WERI-Rb-1 (cell line): Measurements from ENCODE around the gene RAET1L.
"Not testable (repeated sequence)": the region's sequence is repeated elsewhere in the genome, so short reads cannot be mapped to it uniquely, and the experiment has no call there.

ENCODE experiments used
- DNase-seq: peaks from one replicate; pipeline ENCODE4 v3.0.0-alpha.2; 2020
- H3K27ac ChIP-seq: fragments of 250-450 bp; sonication (Bioruptor Pico); 2 replicates; pipeline ENCODE4 v1.5.1; 2020; ENCODE audit warnings: mild to moderate bottlenecking, moderate library complexity
- H3K27me3 ChIP-seq: fragments of 250-450 bp; sonication (Bioruptor Pico); 2 replicates; pipeline ENCODE4 v1.5.1; 2021; ENCODE audit warnings: mild to moderate bottlenecking, low read depth, moderate library complexity; ENCODE audit not compliant: insufficient read depth, severe bottlenecking
- H3K36me3 ChIP-seq: fragments of 250-450 bp; sonication (Bioruptor Pico); 2 replicates; pipeline ENCODE4 v1.5.1; 2020; ENCODE audit warnings: mild to moderate bottlenecking, moderate library complexity
- H3K4me3 ChIP-seq: 2 replicates; pipeline ENCODE4 v1.5.1; 2011; ENCODE audit warnings: low read depth, mild to moderate bottlenecking, control low read depth, low read length
- H3K9me3 ChIP-seq: fragments of 250-450 bp; sonication (Bioruptor Pico); 2 replicates; pipeline ENCODE4 v1.5.1; 2021; ENCODE audit warnings: mild to moderate bottlenecking, moderate library complexity; ENCODE audit not compliant: severe bottlenecking
- TF ChIP-seq, protein P1 (sequence below): IDR thresholded peaks from 2 replicates; pipeline ENCODE4 v1.5.1; 2011; ENCODE audit warnings: low read depth, mild to moderate bottlenecking, control low read depth, inconsistent platforms, low read length

Gene RAET1L

DNA sequence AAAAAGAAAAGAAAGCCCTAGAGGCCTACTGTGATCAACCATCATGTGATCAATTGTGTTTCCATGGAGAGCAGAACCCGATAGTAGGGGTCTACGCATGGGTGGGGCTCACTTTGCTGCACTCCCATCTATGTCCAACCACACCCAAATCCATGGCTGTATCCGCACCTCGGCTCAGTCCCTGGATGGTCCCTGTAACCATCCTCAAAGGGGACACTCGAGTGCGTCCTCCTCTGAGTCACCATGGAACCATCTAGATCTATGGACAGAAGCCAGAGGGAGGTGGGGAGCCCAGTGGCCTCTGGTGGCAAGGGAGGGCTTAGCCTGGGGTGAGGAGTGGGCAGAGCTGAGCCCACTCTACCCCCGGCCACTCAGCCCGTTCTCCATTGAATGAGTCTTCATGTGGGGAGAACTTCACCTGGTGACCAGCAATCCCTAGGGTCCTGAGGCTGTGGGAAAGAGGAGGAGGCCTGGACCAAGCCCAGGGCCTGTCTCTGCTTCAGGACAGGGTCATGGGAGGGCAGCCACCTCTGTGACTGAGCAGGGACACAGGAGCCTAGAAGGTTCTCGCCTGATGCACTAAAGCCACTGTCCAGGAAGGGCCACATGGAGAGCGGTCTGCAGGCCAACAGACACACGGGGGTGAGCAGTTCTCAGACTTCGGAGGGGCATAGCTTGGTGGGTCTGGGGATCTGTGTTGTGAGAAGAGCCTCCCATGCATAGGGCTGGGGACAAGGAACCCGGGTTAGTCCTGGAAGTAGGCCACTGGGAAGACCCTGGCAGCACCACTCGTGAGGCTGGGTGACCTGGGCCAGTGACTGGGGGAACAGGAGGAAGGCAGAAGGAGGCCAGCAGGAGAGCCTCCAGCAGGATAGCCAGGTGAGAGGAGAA lies 19.3 kb downstream of the RAET1L start:
- no peak overlapping the region for H3K27ac ChIP-seq
- H3K36me3 ChIP-seq: no peaks in the 10 kb centered on the region
- peaks cover 16% of the 10 kb centered on the region for H3K27me3 ChIP-seq
- no peak for DNase-seq
- TF ChIP-seq, protein P1, sequence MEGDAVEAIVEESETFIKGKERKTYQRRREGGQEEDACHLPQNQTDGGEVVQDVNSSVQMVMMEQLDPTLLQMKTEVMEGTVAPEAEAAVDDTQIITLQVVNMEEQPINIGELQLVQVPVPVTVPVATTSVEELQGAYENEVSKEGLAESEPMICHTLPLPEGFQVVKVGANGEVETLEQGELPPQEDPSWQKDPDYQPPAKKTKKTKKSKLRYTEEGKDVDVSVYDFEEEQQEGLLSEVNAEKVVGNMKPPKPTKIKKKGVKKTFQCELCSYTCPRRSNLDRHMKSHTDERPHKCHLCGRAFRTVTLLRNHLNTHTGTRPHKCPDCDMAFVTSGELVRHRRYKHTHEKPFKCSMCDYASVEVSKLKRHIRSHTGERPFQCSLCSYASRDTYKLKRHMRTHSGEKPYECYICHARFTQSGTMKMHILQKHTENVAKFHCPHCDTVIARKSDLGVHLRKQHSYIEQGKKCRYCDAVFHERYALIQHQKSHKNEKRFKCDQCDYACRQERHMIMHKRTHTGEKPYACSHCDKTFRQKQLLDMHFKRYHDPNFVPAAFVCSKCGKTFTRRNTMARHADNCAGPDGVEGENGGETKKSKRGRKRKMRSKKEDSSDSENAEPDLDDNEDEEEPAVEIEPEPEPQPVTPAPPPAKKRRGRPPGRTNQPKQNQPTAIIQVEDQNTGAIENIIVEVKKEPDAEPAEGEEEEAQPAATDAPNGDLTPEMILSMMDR: no peak
- no peaks in the 10 kb centered on the region for H3K9me3 ChIP-seq
- peak overlapping the region; percentile 69 for H3K4me3 ChIP-seq

DNA sequence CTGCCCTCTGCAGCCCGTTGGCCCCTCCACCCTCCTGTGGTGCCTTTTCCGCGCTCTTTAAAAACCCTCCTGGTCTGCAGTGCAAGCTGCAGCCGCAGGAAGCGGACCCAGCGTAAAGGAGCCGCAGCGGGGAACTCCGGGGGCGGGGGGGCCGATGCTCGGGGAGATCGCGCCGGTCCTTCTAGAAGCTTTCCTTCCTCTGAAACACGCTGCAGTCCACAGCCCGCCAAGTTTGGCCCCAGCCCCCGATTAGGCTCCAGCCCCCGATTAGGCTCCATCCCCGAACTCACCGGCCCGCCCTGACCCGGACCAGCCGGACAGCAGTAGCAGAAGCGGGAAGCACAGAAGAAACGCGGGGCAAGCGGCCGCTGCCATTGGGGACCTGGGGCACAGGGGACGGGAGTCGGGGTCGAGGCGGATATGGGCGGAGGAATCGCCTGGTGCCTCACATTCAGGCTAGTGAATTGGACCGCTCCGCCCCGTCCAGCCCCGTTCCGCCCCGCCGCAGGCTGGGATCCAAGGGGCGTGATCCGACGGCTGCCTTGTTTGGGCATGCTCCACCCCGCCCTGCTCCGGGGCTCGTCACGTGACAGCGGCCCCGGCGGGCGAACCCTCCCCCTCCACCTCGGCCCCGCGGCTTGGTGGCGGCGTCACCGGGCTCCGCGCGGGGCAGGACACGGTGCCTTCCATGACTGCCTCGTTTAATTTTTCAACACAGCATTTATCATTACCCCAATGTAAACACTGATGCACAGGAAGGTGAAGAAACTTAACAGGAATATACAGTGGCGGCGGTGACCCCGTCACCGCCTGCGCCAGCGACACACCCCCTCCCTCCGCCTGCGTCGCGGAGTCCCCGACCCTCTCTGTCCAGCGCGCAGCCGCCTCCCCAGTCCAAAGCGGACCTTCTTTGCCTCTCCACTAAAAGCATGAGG lies 20.3 kb downstream of the RAET1L start:
- Histone ChIP-seq H3K9me3 (no peaks in the 10 kb centered on the region), H3K4me3 (peak overlapping the region; percentile 69), H3K36me3 (no peaks in the 10 kb centered on the region), H3K27me3 (peaks cover 15% of the 10 kb centered on the region), H3K27ac (peak overlapping the region; percentile 61)
- DNase-seq: peak; percentile 96
- TF ChIP-seq, protein P1: 0 out of 2 replicates have a peak, but pooled peaks have one; percentile 17

DNA sequence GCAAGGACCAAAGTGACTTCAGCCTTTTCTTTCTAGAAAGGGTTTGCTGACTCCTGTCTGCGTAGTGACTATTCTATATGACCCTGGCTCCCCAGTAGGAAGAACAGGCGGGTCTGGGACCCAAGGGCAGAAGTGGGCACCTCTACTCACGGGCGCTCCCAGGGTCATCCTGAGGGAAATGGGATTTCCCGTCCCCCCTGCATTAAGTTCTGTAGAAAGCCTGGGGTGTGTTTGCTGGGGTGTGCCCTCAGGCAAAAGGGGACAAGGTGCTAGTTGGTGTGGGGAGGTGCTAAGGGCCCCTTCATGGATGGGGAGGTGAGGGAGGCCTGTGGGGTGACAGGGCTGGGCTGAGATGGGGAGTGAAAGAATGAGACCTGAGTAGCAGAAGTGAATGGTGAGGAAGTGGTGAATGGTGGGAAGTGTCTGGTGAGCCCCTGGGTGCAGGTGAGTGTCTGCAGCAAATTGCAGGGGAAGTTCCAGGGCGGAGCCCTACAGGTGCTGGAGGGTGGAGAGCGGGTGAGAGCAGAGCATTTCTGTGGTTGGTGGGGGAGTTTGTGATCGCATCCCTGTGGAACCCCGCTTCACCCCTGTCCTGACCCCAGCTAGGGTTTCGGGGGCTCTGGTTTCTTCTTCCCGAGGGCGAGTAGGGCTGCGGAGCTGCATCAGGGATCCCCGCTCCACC lies 21.1 kb downstream of the RAET1L start:
- Histone ChIP-seq H3K36me3 (no peaks in the 10 kb centered on the region), H3K27ac (peak overlapping the region; percentile 61; the same call in 1 of the 2 replicates), H3K4me3 (peak overlapping the region; percentile 69), H3K9me3 (no peaks in the 10 kb centered on the region), H3K27me3 (peaks cover 12% of the 10 kb centered on the region)
- TF ChIP-seq, protein P1: no peak
- DNase-seq: no peak

DNA sequence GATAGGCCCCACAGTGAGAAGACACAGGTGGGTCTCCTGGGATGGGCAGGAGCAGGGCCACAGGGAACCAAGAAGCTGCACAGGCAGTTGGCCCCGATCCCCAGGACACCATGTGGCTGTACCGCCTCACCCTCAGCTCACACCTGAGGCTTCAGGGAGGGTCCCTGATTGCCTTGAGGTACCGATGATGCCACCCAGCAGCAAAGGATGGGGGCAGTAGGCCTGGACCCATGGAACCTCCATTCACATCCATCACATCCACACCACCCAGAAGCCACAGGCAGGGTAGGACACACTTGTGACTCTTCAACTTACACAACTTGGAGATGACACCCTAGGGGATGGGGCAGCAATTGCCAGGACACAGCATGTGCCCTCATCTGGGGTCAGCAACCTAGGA lies 21.7 kb downstream of the RAET1L start:
- H3K27me3 ChIP-seq, DNase-seq, H3K36me3 ChIP-seq, H3K4me3 ChIP-seq, H3K9me3 ChIP-seq, H3K27ac ChIP-seq: not testable (repeated sequence)

DNA sequence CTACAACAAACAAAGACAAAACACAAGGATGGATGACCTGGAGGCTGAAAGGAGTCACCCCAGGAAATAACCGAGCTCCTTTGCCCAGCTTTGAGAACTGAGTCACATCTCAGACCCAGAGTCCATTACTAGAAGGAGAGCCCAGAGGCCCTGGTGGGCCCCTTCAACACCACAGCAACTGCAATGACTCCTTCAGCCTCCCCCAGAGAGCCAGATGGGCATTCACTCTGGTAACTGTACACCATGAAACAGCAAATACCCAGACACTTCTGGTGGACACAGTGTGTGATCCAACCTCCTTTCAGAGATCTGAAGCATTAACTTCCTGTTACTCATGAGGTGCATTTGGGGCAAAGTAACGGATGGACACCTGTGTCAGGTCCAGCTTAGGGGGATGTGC lies 22.6 kb downstream of the RAET1L start:
- Histone ChIP-seq H3K27me3 (no peaks in the 10 kb centered on the region), H3K4me3 (no peak overlapping the region), H3K27ac (no peak overlapping the region), H3K36me3 (no peaks in the 10 kb centered on the region), H3K9me3 (no peaks in the 10 kb centered on the region)
- TF ChIP-seq, protein P1: no peak
- DNase-seq: no peak
